Osteoblast (primary cell): ENCODE results near the gene SCGB1D2. TPM values are rescaled to one million over a fixed set of nuclear protein-coding genes. Genes with fewer than 3 reads are reported as not detected.
"Not testable (repeated sequence)": the region's sequence is repeated elsewhere in the genome, so short reads cannot be mapped to it uniquely, and the experiment has no call there.

Experiments
- DNase-seq: peaks from one replicate; pipeline ENCODE4 v3.0.0; 2011; ENCODE audit warnings: low spot score, mixed read lengths; ENCODE audit not compliant: insufficient read length; ENCODE audit errors: missing footprints
- H2AFZ ChIP-seq: 2 replicates; pipeline ENCODE4 v1.6.0; 2011; ENCODE audit warnings: mild to moderate bottlenecking, low read length
- H3K27ac ChIP-seq: 2 replicates; pipeline ENCODE4 v1.5.1; 2011; ENCODE audit warnings: mild to moderate bottlenecking, low read depth, low read length, moderate library complexity
- H3K27me3 ChIP-seq: 2 replicates; pipeline ENCODE4 v1.6.0; 2012; ENCODE audit warnings: mild to moderate bottlenecking, control low read depth, inconsistent platforms, low read length, moderate library complexity; ENCODE audit not compliant: insufficient read depth
- H3K36me3 ChIP-seq: 2 replicates; pipeline ENCODE4 v1.5.1; 2011; ENCODE audit warnings: mild to moderate bottlenecking, low read length, control low read depth, moderate library complexity; ENCODE audit not compliant: insufficient read depth
- H3K4me1 ChIP-seq: 2 replicates; pipeline ENCODE4 v1.5.1; 2011; ENCODE audit warnings: mild to moderate bottlenecking, low read length, control low read depth, moderate library complexity; ENCODE audit not compliant: insufficient read depth
- H3K4me2 ChIP-seq: 2 replicates; pipeline ENCODE4 v1.6.0; 2011; ENCODE audit warnings: mild to moderate bottlenecking, low read length; ENCODE audit not compliant: insufficient read depth
- H3K4me3 ChIP-seq: fragments of 200-600 bp; sonication (generic); 3 replicates; pipeline ENCODE4 v1.5.1; 2012; ENCODE audit warnings: mild to moderate bottlenecking, low read length, inconsistent platforms; ENCODE audit not compliant: insufficient read depth
- H3K79me2 ChIP-seq: 2 replicates; pipeline ENCODE4 v1.6.0; 2012; ENCODE audit warnings: mild to moderate bottlenecking, low read length, control low read depth, inconsistent platforms; ENCODE audit not compliant: insufficient read depth
- H3K9me3 ChIP-seq: 2 replicates; pipeline ENCODE4 v1.5.1; 2011; ENCODE audit warnings: low read depth, low read length, control low read depth
- H4K20me1 ChIP-seq: 2 replicates; pipeline ENCODE4 v1.6.0; 2012; ENCODE audit warnings: mild to moderate bottlenecking, low read length, control low read depth; ENCODE audit not compliant: insufficient read depth
- CTCF ChIP-seq: IDR thresholded peaks from 2 replicates; pipeline ENCODE4 v1.5.1; 2011; ENCODE audit warnings: mild to moderate bottlenecking, low read depth, low read length, moderate library complexity; ENCODE audit errors: extremely low read depth
- total RNA-seq: library from RNA; depleted of rRNA; stranded (reverse); fragments of >200 nt; gene quantifications from 2 replicates; pipeline ENCODE4 v1.2.3, GENCODE V29; 2012

Gene SCGB1D2
- total RNA-seq: not detected in 2 replicates

GRCh38 chr11:62242021-62242420 lies at the start of gene SCGB1D2:
SCGB1D2 (plus strand) TSS chr11:62242239; CDS start chr11:62242308, 69 bp downstream.
- Histone ChIP-seq H2AFZ (no peak within 1 kb of the TSS), H3K4me3 (no peak within 1 kb of the TSS), H3K4me2 (no peak within 1 kb of the TSS), H3K27me3 (peaks cover under 1% of the 10 kb centered on the region), H4K20me1 (no peaks in the 10 kb centered on the region), H3K4me1 (no peaks in the 10 kb centered on the region), H3K36me3 (no peaks in the 10 kb centered on the region), H3K79me2 (no peaks in the 10 kb centered on the region), H3K27ac (no peak within 1 kb of the TSS), H3K9me3 (no peaks in the 10 kb centered on the region)
- DNase-seq: no peak
- no peak for TF ChIP-seq CTCF

GRCh38 chr11:62193952-62194351 lies 48.1 kb upstream of the SCGB1D2 start:
- no peak for DNase-seq
- TF ChIP-seq CTCF: no peak
- Histone ChIP-seq H4K20me1 (no peaks in the 10 kb centered on the region), H3K27ac (no peak overlapping the region), H3K36me3 (no peaks in the 10 kb centered on the region), H3K27me3 (peaks cover 18% of the 10 kb centered on the region), H3K79me2 (no peaks in the 10 kb centered on the region), H3K9me3 (no peaks in the 10 kb centered on the region), H3K4me1 (no peaks in the 10 kb centered on the region), H3K4me2 (no peak overlapping the region), H2AFZ (no peak overlapping the region), H3K4me3 (no peak overlapping the region)

- H3K79me2 ChIP-seq, H3K4me2 ChIP-seq, H3K4me1 ChIP-seq, H3K36me3 ChIP-seq, H4K20me1 ChIP-seq, H3K27ac ChIP-seq, DNase-seq, H3K9me3 ChIP-seq, H2AFZ ChIP-seq, H3K4me3 ChIP-seq: not testable (repeated sequence)
- H3K27me3 ChIP-seq: peaks cover 10% of the 10 kb centered on the region
Measured at GRCh38 chr11:62195010-62195409, 47.0 kb upstream of the SCGB1D2 start.

- no peaks in the 10 kb centered on the region for H3K4me1 ChIP-seq
- H3K79me2 ChIP-seq: no peaks in the 10 kb centered on the region
- H2AFZ ChIP-seq: no peak overlapping the region
- no peaks in the 10 kb centered on the region for H3K36me3 ChIP-seq
- H3K27ac ChIP-seq: no peak overlapping the region
- H3K9me3 ChIP-seq: no peaks in the 10 kb centered on the region
- DNase-seq: peak; percentile 14
- no peak for TF ChIP-seq CTCF
- peaks cover 3% of the 10 kb centered on the region for H3K27me3 ChIP-seq
- no peak overlapping the region for H3K4me2 ChIP-seq
- no peak overlapping the region for H3K4me3 ChIP-seq
- H4K20me1 ChIP-seq: no peaks in the 10 kb centered on the region
Measured at GRCh38 chr11:62195945-62196344, 46.1 kb upstream of the SCGB1D2 start.

GRCh38 chr11:62197400-62197799 lies 44.6 kb upstream of the SCGB1D2 start:
- not testable (repeated sequence) for H3K27me3 ChIP-seq, H3K4me3 ChIP-seq, H3K4me2 ChIP-seq, H4K20me1 ChIP-seq, H2AFZ ChIP-seq, H3K79me2 ChIP-seq, H3K27ac ChIP-seq, H3K9me3 ChIP-seq, H3K36me3 ChIP-seq, H3K4me1 ChIP-seq, DNase-seq
